HT1080 (cell line): Measurements from ENCODE around the gene DPF1. TPM values are rescaled to one million over a fixed set of nuclear protein-coding genes. Genes with fewer than 3 reads are reported as not detected.
"Not testable (repeated sequence)": the region's sequence is repeated elsewhere in the genome, so short reads cannot be mapped to it uniquely, and the experiment has no call there.

Source experiments
- DNase-seq: peaks from one replicate; pipeline ENCODE4 v3.0.0-alpha.2; 2015; ENCODE audit warnings: low read depth
- total RNA-seq: library from RNA; depleted of rRNA; stranded (reverse); fragments of >200 nt; shearing (Covaris generic); gene quantifications from 2 replicates; pipeline ENCODE4 v1.2.3, GENCODE V29; 2014

Gene DPF1
- total RNA-seq, 1 experiment from 2014 or later = 9.5 TPM

GRCh38 chr19:38250821-38251563 lies 27.0 kb upstream of the DPF1 start:
- DNase-seq = no peak

GRCh38 chr19:38250428-38250820 lies 26.4 kb upstream of the DPF1 start:
- no peak for DNase-seq

GRCh38 chr19:38248421-38248820 lies 24.4 kb upstream of the DPF1 start:
- DNase-seq = no peak

- no peak for DNase-seq
These were observed 23.8 kb upstream of the DPF1 start for GRCh38 chr19:38247734-38248268.

- no peak for DNase-seq
These were observed 23.1 kb upstream of the DPF1 start for GRCh38 chr19:38247126-38247525.

GRCh38 chr19:38245826-38246498 lies 21.9 kb upstream of the DPF1 start:
- no peak for DNase-seq

GRCh38 chr19:38243279-38243673 lies 19.3 kb upstream of the DPF1 start:
- no peak for DNase-seq

GRCh38 chr19:38239816-38240215 lies 15.8 kb upstream of the DPF1 start:
- DNase-seq = no peak

GRCh38 chr19:38234615-38235014 lies 10.6 kb upstream of the DPF1 start:
- no peak for DNase-seq

- peak; percentile 53 for DNase-seq
These were observed 9.8 kb upstream of the DPF1 start for GRCh38 chr19:38233740-38234251.

- DNase-seq = no peak
These were observed 7.9 kb upstream of the DPF1 start for GRCh38 chr19:38231918-38232317.

GRCh38 chr19:38230506-38231133 lies 6.6 kb upstream of the DPF1 start:
- DNase-seq = not testable (repeated sequence)

GRCh38 chr19:38229585-38230073 lies 5.6 kb upstream of the DPF1 start:
- peak; percentile 85 for DNase-seq

- DNase-seq = no peak
These were observed 4.7 kb upstream of the DPF1 start for GRCh38 chr19:38228491-38229439.

GRCh38 chr19:38228005-38228377 lies 4.0 kb upstream of the DPF1 start:
- DNase-seq = no peak

- no peak for DNase-seq
These were observed 3.4 kb upstream of the DPF1 start for GRCh38 chr19:38227287-38228004.

GRCh38 chr19:38224863-38225218 lies 819 bp upstream of the DPF1 start:
- DNase-seq = not testable (repeated sequence)

- no peak for DNase-seq
These were observed 407 bp downstream of the DPF1 start for GRCh38 chr19:38223617-38224013.

- DNase-seq = no peak
These were observed 901 bp downstream of the DPF1 start for GRCh38 chr19:38223119-38223523.
